Erythroblast (primary cell): ENCODE results near the gene TUBA1C.

Experiments used
- GATA1 ChIP-seq: IDR thresholded peaks from 2 replicates; pipeline ENCODE4 v1.6.1; 2011; ENCODE audit warnings: low read depth, mild to moderate bottlenecking, control low read depth, low read length, moderate library complexity
- POLR2A ChIP-seq: IDR thresholded peaks from 2 replicates; pipeline ENCODE4 v1.6.1; 2011; ENCODE audit warnings: mild to moderate bottlenecking, low read length

DNA sequence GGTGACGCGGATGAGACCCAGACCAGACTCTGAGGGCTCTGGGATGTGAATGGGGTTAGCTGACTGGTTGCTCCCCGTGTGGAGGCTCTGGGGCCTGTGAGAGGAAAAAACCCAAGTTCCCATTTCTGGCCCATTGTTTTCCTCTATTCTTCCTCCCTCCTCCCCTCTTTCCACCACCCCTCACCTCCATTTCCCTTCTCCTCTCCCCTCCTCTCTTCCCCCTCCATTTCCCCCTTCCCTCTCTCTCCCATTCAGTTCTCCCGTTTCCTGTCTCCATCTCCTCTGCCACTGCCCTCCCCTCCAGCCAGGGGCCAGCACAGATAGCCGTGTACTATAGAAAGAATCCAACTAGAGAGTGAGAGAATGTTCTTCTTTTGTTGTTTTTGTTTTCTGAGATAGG, 17.4 kb downstream of the TUBA1C start:
- no peak for TF ChIP-seq POLR2A
- no peak for TF ChIP-seq GATA1
